Mesenchymal stem cell (in vitro differentiated cells and primary cell): ENCODE measurements around the gene TMEM187.

ENCODE experiments used
- DNase-seq: peaks from one replicate; pipeline ENCODE4 v3.0.0-alpha.2; 2013
- H2AFZ ChIP-seq: one replicate; pipeline ENCODE4 v1.6.1; 2013; ENCODE audit warnings: low read depth, mild to moderate bottlenecking, control low read depth, inconsistent platforms, low read length, moderate library complexity
- H2AK5ac ChIP-seq: 2 replicates; pipeline ENCODE4 v1.6.1; 2013; ENCODE audit warnings: low read length, moderate library complexity, mild to moderate bottlenecking, inconsistent platforms; ENCODE audit not compliant: severe bottlenecking
- H2BK120ac ChIP-seq: one replicate; pipeline ENCODE4 v1.6.1; 2013; ENCODE audit warnings: low read depth, mild to moderate bottlenecking, inconsistent platforms, low read length, moderate library complexity
- H2BK12ac ChIP-seq, 2 experiments: one replicate each; pipeline ENCODE4 v1.6.1; 2013; ENCODE audit warnings: inconsistent platforms in 2 of 2, low read length in 2 of 2, mild to moderate bottlenecking in 2 of 2, moderate library complexity in 2 of 2, control low read depth in 1 of 2
- H2BK15ac ChIP-seq: one replicate; pipeline ENCODE4 v1.6.1; 2013; ENCODE audit warnings: mild to moderate bottlenecking, low read depth, inconsistent platforms; ENCODE audit not compliant: poor library complexity, severe bottlenecking
- H2BK5ac ChIP-seq: 2 replicates; pipeline ENCODE4 v1.6.1; 2013; ENCODE audit warnings: low read depth, mild to moderate bottlenecking, low read length, control low read depth, inconsistent platforms; ENCODE audit not compliant: poor library complexity, severe bottlenecking
- H3K14ac ChIP-seq, 2 experiments: one replicate each; pipeline ENCODE4 v1.6.1; 2013; ENCODE audit warnings: inconsistent platforms in 2 of 2, low read length in 2 of 2, control low read depth in 1 of 2, mild to moderate bottlenecking in 1 of 2, moderate library complexity in 1 of 2
- H3K18ac ChIP-seq, 2 experiments: one replicate each; pipeline ENCODE4 v1.6.1; 2013; ENCODE audit warnings: inconsistent platforms in 2 of 2, low read length in 2 of 2, control low read depth in 1 of 2, low read depth in 1 of 2, mild to moderate bottlenecking in 1 of 2
- H3K23ac ChIP-seq, 2 experiments: one replicate each; pipeline ENCODE4 v1.6.1; 2013; ENCODE audit warnings: inconsistent platforms in 2 of 2, low read length in 2 of 2, mild to moderate bottlenecking in 2 of 2, moderate library complexity in 2 of 2, control low read depth in 1 of 2
- H3K27ac ChIP-seq: 2 replicates; pipeline ENCODE4 v1.5.1; 2013; ENCODE audit warnings: mild to moderate bottlenecking, moderate library complexity, low read length, control low read depth, inconsistent platforms; ENCODE audit not compliant: poor library complexity, severe bottlenecking
- H3K27me3 ChIP-seq, 2 experiments: 2 replicates each; pipeline versions ENCODE4 v1.6.1 to v1.7.0; 2013; ENCODE audit warnings: low read length in 2 of 2, mild to moderate bottlenecking in 2 of 2, moderate library complexity in 2 of 2, control low read depth in 1 of 2, inconsistent platforms in 1 of 2; ENCODE audit not compliant: control insufficient read depth in 1 of 2, insufficient read depth in 1 of 2
- H3K36me3 ChIP-seq, 2 experiments: 2 replicates each; pipeline versions ENCODE4 v1.6.1 to v1.7.0; 2013; ENCODE audit warnings: low read length in 2 of 2, control low read depth in 1 of 2, inconsistent platforms in 1 of 2, low read depth in 1 of 2, mild to moderate bottlenecking in 1 of 2; ENCODE audit not compliant: insufficient read depth in 2 of 2, control insufficient read depth in 1 of 2
- H3K4ac ChIP-seq, 2 experiments: one replicate each; pipeline ENCODE4 v1.6.1; 2013; ENCODE audit warnings: inconsistent platforms in 2 of 2, low read length in 2 of 2, mild to moderate bottlenecking in 2 of 2, moderate library complexity in 2 of 2, control low read depth in 1 of 2, low read depth in 1 of 2
- H3K4me1 ChIP-seq: 2 replicates; pipeline ENCODE4 v1.6.1; 2013; ENCODE audit warnings: low read depth, low read length, control low read depth; ENCODE audit not compliant: control insufficient read depth, insufficient read depth
- H3K4me2 ChIP-seq: 2 replicates; pipeline ENCODE4 v1.6.1; 2013; ENCODE audit warnings: low read length, mild to moderate bottlenecking, inconsistent platforms; ENCODE audit not compliant: poor library complexity, severe bottlenecking
- H3K4me3 ChIP-seq, 2 experiments: 2 replicates each; pipeline versions ENCODE4 v1.5.1 to v1.7.0; 2013; ENCODE audit warnings: low read length in 2 of 2, mild to moderate bottlenecking in 2 of 2, control low read depth in 1 of 2, low read depth in 1 of 2; ENCODE audit not compliant: insufficient read depth in 1 of 2
- H3K79me1 ChIP-seq: replicated peaks from 2 replicates; pipeline ENCODE4 v1.6.1; 2013; ENCODE audit warnings: mild to moderate bottlenecking, control low read depth, low read length, inconsistent platforms; ENCODE audit not compliant: poor library complexity, severe bottlenecking
- H3K9ac ChIP-seq: 2 replicates; pipeline ENCODE4 v1.7.0; 2013; ENCODE audit warnings: mild to moderate bottlenecking, low read length, moderate library complexity
- H3K9me3 ChIP-seq: 2 replicates; pipeline ENCODE4 v1.7.0; 2013; ENCODE audit warnings: mild to moderate bottlenecking, low read length; ENCODE audit not compliant: control insufficient read depth
- H4K8ac ChIP-seq: one replicate; pipeline ENCODE4 v1.6.1; 2013; ENCODE audit warnings: inconsistent platforms, mild to moderate bottlenecking, low read length, moderate library complexity
- H4K91ac ChIP-seq: one replicate; pipeline ENCODE4 v1.6.1; 2013; ENCODE audit warnings: mild to moderate bottlenecking, low read length, inconsistent platforms
- WGBS: methylation state at CpG from one replicate; pipeline ENCODE4 v1.1.7; 2013; ENCODE audit warnings: mixed read lengths; 5-methylcytosine and 5-hydroxymethylcytosine counted together

TMEM187 gene

DNA sequence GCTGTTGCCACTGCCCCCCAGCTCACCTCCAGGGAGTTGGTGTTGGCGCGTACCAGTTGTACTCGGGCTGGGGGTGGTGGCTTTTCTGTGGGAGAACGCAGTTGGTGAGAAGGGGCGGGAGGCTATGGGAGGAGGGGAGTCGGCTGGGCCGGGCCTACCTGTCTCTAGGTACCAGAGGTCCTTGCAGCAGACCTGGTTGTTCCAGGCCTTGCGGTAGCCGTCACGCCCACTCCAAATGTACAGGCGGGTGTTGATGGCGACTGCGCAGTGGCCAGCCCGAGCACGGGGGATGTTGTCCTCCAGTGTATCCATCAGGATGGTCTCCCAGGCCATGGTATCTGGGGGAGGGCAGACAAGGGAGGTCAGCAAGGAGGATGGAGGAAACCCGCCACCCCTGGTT lies 12.5 kb upstream of the TMEM187 start:
- no peak overlapping the region for H3K4me2 ChIP-seq
- H3K36me3 ChIP-seq, result peaks cover 82 to 94% of the 10 kb centered on the region in 2 experiments
- no peak overlapping the region for H2AFZ ChIP-seq
- WGBS, result 100% methylated on average over 7 of the region's 16 CpGs
- peaks cover 15% of the 10 kb centered on the region for H3K79me1 ChIP-seq
- H3K27me3 ChIP-seq, result peaks cover 0 to 4% of the 10 kb centered on the region in 2 experiments
- no peak overlapping the region for H4K8ac ChIP-seq
- H2BK5ac ChIP-seq, result no peak overlapping the region
- no peak overlapping the region for H3K14ac ChIP-seq
- H3K9ac ChIP-seq, result no peak overlapping the region
- H3K18ac ChIP-seq, result no peak overlapping the region
- no peak overlapping the region for H3K4ac ChIP-seq
- H3K27ac ChIP-seq, result no peak overlapping the region
- no peak overlapping the region for H2AK5ac ChIP-seq
- H3K4me3 ChIP-seq, result no peak overlapping the region
- H3K4me1 ChIP-seq, result no peaks in the 10 kb centered on the region
- no peak overlapping the region for H2BK120ac ChIP-seq
- H2BK15ac ChIP-seq, result no peak overlapping the region
- H2BK12ac ChIP-seq, result no peak overlapping the region
- H4K91ac ChIP-seq, result no peak overlapping the region
- no peaks in the 10 kb centered on the region for H3K9me3 ChIP-seq
- no peak for DNase-seq
- no peak overlapping the region for H3K23ac ChIP-seq

- 98% methylated on average over 22 of the region's 22 CpGs for WGBS
- H4K91ac ChIP-seq, result no peak overlapping the region
Observed at GRCh38 chrX:153960786-153961185, 11.8 kb upstream of the TMEM187 start.

DNA sequence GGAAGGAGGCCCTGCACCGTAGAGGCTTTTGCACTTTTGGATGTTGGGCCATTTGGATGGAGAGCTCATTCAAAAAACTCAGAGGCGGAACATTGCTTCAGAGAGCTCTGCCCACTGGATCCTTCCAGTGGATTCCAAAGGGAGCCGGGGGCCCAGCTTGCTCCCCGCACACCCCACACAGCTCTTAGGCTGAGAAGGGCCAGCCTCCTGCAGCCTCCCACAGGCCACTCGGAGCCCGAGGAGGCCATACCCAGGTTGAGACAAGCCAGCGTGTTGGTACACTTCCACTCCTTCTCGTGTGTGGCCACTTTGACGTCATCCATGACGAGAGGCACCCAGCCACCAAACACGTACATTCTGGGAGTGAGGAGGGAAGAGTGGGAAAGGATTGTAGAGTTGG lies 11.3 kb upstream of the TMEM187 start:
- H2BK5ac ChIP-seq, result no peak overlapping the region
- no peak overlapping the region for H4K8ac ChIP-seq
- no peak overlapping the region for H3K14ac ChIP-seq
- H3K9ac ChIP-seq, result no peak overlapping the region
- H3K27ac ChIP-seq, result no peak overlapping the region
- H3K4me2 ChIP-seq, result no peak overlapping the region
- no peak overlapping the region for H2BK12ac ChIP-seq
- no peak overlapping the region for H2BK120ac ChIP-seq
- no peak overlapping the region for H3K23ac ChIP-seq
- H3K79me1 ChIP-seq, result peaks cover 15% of the 10 kb centered on the region
- peaks cover 0 to 4% of the 10 kb centered on the region in 2 experiments for H3K27me3 ChIP-seq
- H3K36me3 ChIP-seq, result peaks cover 70 to 86% of the 10 kb centered on the region in 2 experiments
- H4K91ac ChIP-seq, result no peak overlapping the region
- H3K4ac ChIP-seq, result no peak overlapping the region
- H2BK15ac ChIP-seq, result no peak overlapping the region
- no peak overlapping the region for H2AFZ ChIP-seq
- H3K4me1 ChIP-seq, result peaks cover 9% of the 10 kb centered on the region
- no peaks in the 10 kb centered on the region for H3K9me3 ChIP-seq
- no peak overlapping the region for H3K4me3 ChIP-seq
- H3K18ac ChIP-seq, result no peak overlapping the region
- no peak for DNase-seq
- H2AK5ac ChIP-seq, result no peak overlapping the region
- over 99% methylated on average over 10 of the region's 11 CpGs for WGBS

More at GRCh38 chrX:153960786-153961185, 11.8 kb upstream of the TMEM187 start:
- Histone ChIP-seq H2BK120ac (no peak overlapping the region), H3K18ac (no peak overlapping the region), H2AFZ (no peak overlapping the region), H2BK12ac (no peak overlapping the region), H3K36me3 (peaks cover 75 to 91% of the 10 kb centered on the region in 2 experiments), H3K27me3 (peaks cover 0 to 4% of the 10 kb centered on the region in 2 experiments), H3K14ac (no peak overlapping the region), H3K79me1 (peaks cover 15% of the 10 kb centered on the region), H2BK15ac (no peak overlapping the region), H3K9ac (no peak overlapping the region), H3K4me3 (no peak overlapping the region), H3K9me3 (no peaks in the 10 kb centered on the region), H3K27ac (no peak overlapping the region), H3K4ac (no peak overlapping the region), H2BK5ac (no peak overlapping the region), H3K4me1 (peaks cover 4% of the 10 kb centered on the region), H4K8ac (no peak overlapping the region), H3K4me2 (no peak overlapping the region), H2AK5ac (no peak overlapping the region), H3K23ac (no peak overlapping the region)
- no peak for DNase-seq

DNA sequence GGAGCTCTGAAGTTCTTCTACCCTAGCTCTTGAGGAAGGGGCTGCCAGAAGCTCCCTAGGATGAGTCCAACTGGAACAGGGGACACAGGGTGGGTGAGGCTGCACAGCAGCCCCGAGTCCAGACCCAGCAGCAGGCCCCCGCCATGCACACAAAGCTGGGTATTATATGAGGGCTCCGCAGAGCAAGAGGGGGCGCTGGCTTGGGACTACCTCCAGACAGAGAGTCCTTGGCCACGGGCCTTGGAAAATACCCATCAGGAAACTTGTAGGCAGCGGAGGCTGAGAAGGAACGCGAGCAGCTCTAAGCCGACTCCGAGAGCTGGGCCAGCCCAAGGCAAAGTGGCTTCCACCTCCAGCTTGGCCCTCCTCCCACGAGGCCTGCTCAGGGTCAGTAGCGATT lies 9.0 kb upstream of the TMEM187 start:
- Histone ChIP-seq H3K4me2 (no peak overlapping the region), H2AFZ (no peak overlapping the region), H2BK12ac (no peak overlapping the region), H3K23ac (no peak overlapping the region), H3K14ac (no peak overlapping the region), H3K4ac (no peak overlapping the region), H2BK120ac (no peak overlapping the region), H3K27me3 (peaks cover 0 to 4% of the 10 kb centered on the region in 2 experiments), H3K79me1 (peaks cover 15% of the 10 kb centered on the region), H3K4me3 (no peak overlapping the region), H4K91ac (no peak overlapping the region), H2BK5ac (no peak overlapping the region), H4K8ac (no peak overlapping the region), H3K4me1 (peaks cover 29% of the 10 kb centered on the region), H2BK15ac (no peak overlapping the region), H3K27ac (no peak overlapping the region), H3K9ac (no peak overlapping the region), H2AK5ac (no peak overlapping the region), H3K18ac (no peak overlapping the region), H3K9me3 (no peaks in the 10 kb centered on the region), H3K36me3 (peaks cover 48 to 81% of the 10 kb centered on the region in 2 experiments)
- DNase-seq, result no peak
- 95% methylated on average over 12 of the region's 12 CpGs for WGBS
